HepG2 (cell line): ENCODE results near the gene C1orf50. TPM values are rescaled to one million over a fixed set of nuclear protein-coding genes. Genes with fewer than 3 reads are reported as not detected.

Experiments
- ATAC-seq: fragments of 200-7000 bp; cut with Tn5 transposase; 3 replicates; pipeline ENCODE4 v1.9.1; 2020; ENCODE audit warnings: mild to moderate bottlenecking, moderate library complexity
- BruUV-seq: library from RNA; stranded (reverse); fragments of 400-500 nt; replicated peaks from 2 replicates; lab custom pipeline; 2021; lab: Mats Ljungman, UMichigan
- CTCF ChIA-PET: fragments of 300-600 bp; formaldehyde crosslinking; extraction: SDS; loops from one replicate; lab custom pipeline; 2021; ENCODE audit warnings: low total read pairs, inconsistent platforms, low intra/inter-chr PET ratio; lab: Yijun Ruan, JAX
- POLR2A ChIA-PET: fragments of 350-600 bp; sonication (Branson Sonifier 250); formaldehyde crosslinking; loops from one replicate; lab custom pipeline; 2020; ENCODE audit warnings: antibody characterized with exemption, inconsistent platforms; lab: Yijun Ruan, JAX
- DNase-seq: peaks from one replicate; pipeline ENCODE4 v3.0.0-alpha.2; 2015; ENCODE audit warnings: low spot score
- FAIRE-seq: peaks from 3 replicates; lab custom pipeline; 2011; peaks lifted over from hg19 to GRCh38; lab: Jason Lieb, UNC
- H2AFZ ChIP-seq: one replicate; pipeline ENCODE4 v1.6.1; 2011; ENCODE audit warnings: low read length, inconsistent platforms
- H3K27ac ChIP-seq: fragments of 300-600 bp; 3 replicates; pipeline ENCODE4 v1.8.0; 2011; ENCODE audit warnings: mixed run types, mild to moderate bottlenecking, mixed read lengths, low read length, inconsistent platforms; ENCODE audit not compliant: insufficient read depth; ENCODE audit errors: extremely low read length
- H3K27me3 ChIP-seq, 2 experiments: fragments of 200-600 bp in 1 of 2; 2 replicates in 1 of 2; 3 replicates in 1 of 2; pipeline versions ENCODE4 v1.6.0 to v1.8.0; 2011; ENCODE audit warnings: low read length in 2 of 2, mild to moderate bottlenecking in 2 of 2, moderate library complexity in 2 of 2, inconsistent platforms in 1 of 2; ENCODE audit not compliant: insufficient read depth in 2 of 2, control insufficient read depth in 1 of 2
- H3K36me3 ChIP-seq, 2 experiments: fragments of 200-600 bp in 1 of 2; replicated peaks in 1 of 2; 2 replicates in 1 of 2; 3 replicates in 1 of 2; pipeline versions ENCODE4 v1.5.1 to v1.8.0; 2011; ENCODE audit warnings: low read length in 2 of 2, inconsistent platforms in 1 of 2; ENCODE audit not compliant: insufficient read depth in 2 of 2, control insufficient read depth in 1 of 2
- H3K4me1 ChIP-seq: 2 replicates; pipeline ENCODE4 v1.5.1; 2012; ENCODE audit warnings: low read length, inconsistent platforms; ENCODE audit not compliant: insufficient read depth
- H3K4me2 ChIP-seq: 2 replicates; pipeline ENCODE4 v1.6.0; 2011; ENCODE audit warnings: low read depth, low read length, inconsistent platforms
- H3K4me3 ChIP-seq, 3 experiments: fragments of 200-600 bp in 1 of 3; sonication (generic), shearing (Covaris generic) in 1 of 3; replicated peaks in 1 of 3; 2 replicates each; pipeline ENCODE4 v1.5.1; 2011 to 2016; ENCODE audit warnings: low read length in 3 of 3, inconsistent platforms in 2 of 3, low read depth in 2 of 3, mild to moderate bottlenecking in 2 of 3, control low read depth in 1 of 3, mixed read lengths in 1 of 3; ENCODE audit not compliant: insufficient read depth in 1 of 3
- H3K79me2 ChIP-seq: one replicate; pipeline ENCODE4 v1.6.1; 2011; ENCODE audit warnings: low read length, inconsistent platforms; ENCODE audit not compliant: insufficient read depth
- H3K9ac ChIP-seq: 2 replicates; pipeline ENCODE4 v1.6.0; 2011; ENCODE audit warnings: mild to moderate bottlenecking, low read depth, low read length, inconsistent platforms; ENCODE audit not compliant: insufficient read depth
- H3K9me3 ChIP-seq: 2 replicates; pipeline ENCODE4 v1.5.1; 2012; ENCODE audit warnings: mild to moderate bottlenecking, low read length
- H4K20me1 ChIP-seq: 2 replicates; pipeline ENCODE4 v1.6.0; 2011; ENCODE audit warnings: inconsistent platforms, mild to moderate bottlenecking, low read length, moderate library complexity; ENCODE audit not compliant: insufficient read depth
- CEBPG ChIP-seq: IDR thresholded peaks from 2 replicates; pipeline ENCODE4 v1.6.1; 2016
- PHF21A ChIP-seq: sonication (generic); formaldehyde crosslinking; IDR thresholded peaks from 2 replicates; pipeline ENCODE4 v1.5.0; 2020; ENCODE audit warnings: mild to moderate bottlenecking, missing genetic modification reagents
- RAD21 ChIP-seq: fragments of 450-650 bp; formaldehyde crosslinking; IDR thresholded peaks from 2 replicates; pipeline ENCODE4 v1.5.0; 2020; ENCODE audit warnings: mild to moderate bottlenecking
- SMC3 ChIP-seq: IDR thresholded peaks from 2 replicates; pipeline ENCODE4 v1.6.1; 2011; ENCODE audit warnings: low read length, improper control_type of control experiment
- STAG1 ChIP-seq: sonication (generic); formaldehyde crosslinking; IDR thresholded peaks from 2 replicates; pipeline ENCODE4 v1.4.0; 2020; ENCODE audit warnings: missing genetic modification reagents
- TCF12 ChIP-seq, 2 experiments: fragments of 450-650 bp in 1 of 2; sonication (generic) in 1 of 2; formaldehyde crosslinking in 1 of 2; IDR thresholded peaks; 2 replicates each; pipeline versions ENCODE4 v1.6.1 to v1.8.0; 2017 to 2022; ENCODE audit warnings: antibody characterized with exemption in 1 of 2, mild to moderate bottlenecking in 1 of 2, missing genetic modification reagents in 1 of 2, moderate library complexity in 1 of 2
- in situ Hi-C: cut with HindIII; loops from 2 replicates; pipeline ENCODE4 v1.10.0; 2017; ENCODE audit warnings: low pct_unique_long_range_greater_than_20kb; ENCODE audit not compliant: extremely low pct_ligation_motif_present
- intact Hi-C: fragments of 100-400 bp; cut with micrococcal nuclease; formaldehyde crosslinking; loops from one replicate; pipeline ENCODE4 v1.10.0; 2022; ENCODE audit not compliant: unreplicated experiment
- polyA plus RNA-seq, 8 experiments: library from polyadenylated mRNA; depleted of rRNA in 3 of 8; stranded (reverse) in 7 of 8; unstranded in 1 of 8; fragments of >200 nt; fragmentation: Illumina TruSeq in 4 of 8; extraction: Trizol in 4 of 8; gene quantifications; 2 replicates each; pipeline versions ENCODE4 v1.2.1 to v1.2.3, GENCODE V29; 2011 to 2016; ENCODE audit warnings: low read depth in 4 of 8, missing spikeins in 1 of 8, mixed read lengths in 1 of 8; ENCODE audit not compliant: insufficient read depth in 1 of 8
- total RNA-seq, 5 experiments: library from RNA; depleted of rRNA; stranded (reverse); fragments of >200 nt; fragmentation: Illumina TruSeq; extraction: Trizol; gene quantifications; 2 replicates each; pipeline ENCODE4 v1.2.3, GENCODE V29; 2016; ENCODE audit warnings: low read depth in 1 of 5
- TF ChIP-seq, protein P1 (sequence below): sonication (generic); formaldehyde crosslinking; IDR thresholded peaks from 2 replicates; pipeline ENCODE4 v1.5.0; 2020; ENCODE audit warnings: mild to moderate bottlenecking, missing genetic modification reagents, moderate library complexity

The C1orf50 gene
- total and polyA plus RNA-seq, 2 of the 13 experiments (the other 11 are each of a cell fraction or from before 2014, with no cell fraction given) = 4.3 to 4.8 TPM

DNA sequence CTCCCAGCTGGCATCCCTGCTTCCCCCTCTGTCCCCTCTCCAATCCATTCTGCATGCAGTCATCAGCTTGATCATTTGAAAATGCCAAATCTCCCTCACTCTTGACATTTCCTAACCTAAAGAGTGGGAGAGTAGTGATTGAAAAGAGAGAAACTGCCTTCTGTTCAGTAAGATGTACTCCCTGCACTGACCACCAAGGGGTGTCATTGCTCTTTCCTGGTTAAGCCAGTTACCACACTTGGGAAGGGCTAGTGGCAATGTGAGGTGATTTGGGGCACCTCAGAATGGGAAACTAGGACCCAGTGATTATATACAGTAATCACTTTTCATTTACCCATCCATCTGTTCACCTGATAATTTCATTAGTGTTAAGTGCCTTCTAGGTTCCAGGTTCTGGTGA is 10.8 kb downstream of the C1orf50 start:
- TF ChIP-seq, protein P1, sequence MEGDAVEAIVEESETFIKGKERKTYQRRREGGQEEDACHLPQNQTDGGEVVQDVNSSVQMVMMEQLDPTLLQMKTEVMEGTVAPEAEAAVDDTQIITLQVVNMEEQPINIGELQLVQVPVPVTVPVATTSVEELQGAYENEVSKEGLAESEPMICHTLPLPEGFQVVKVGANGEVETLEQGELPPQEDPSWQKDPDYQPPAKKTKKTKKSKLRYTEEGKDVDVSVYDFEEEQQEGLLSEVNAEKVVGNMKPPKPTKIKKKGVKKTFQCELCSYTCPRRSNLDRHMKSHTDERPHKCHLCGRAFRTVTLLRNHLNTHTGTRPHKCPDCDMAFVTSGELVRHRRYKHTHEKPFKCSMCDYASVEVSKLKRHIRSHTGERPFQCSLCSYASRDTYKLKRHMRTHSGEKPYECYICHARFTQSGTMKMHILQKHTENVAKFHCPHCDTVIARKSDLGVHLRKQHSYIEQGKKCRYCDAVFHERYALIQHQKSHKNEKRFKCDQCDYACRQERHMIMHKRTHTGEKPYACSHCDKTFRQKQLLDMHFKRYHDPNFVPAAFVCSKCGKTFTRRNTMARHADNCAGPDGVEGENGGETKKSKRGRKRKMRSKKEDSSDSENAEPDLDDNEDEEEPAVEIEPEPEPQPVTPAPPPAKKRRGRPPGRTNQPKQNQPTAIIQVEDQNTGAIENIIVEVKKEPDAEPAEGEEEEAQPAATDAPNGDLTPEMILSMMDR (CRISPR knock-in tag) = peak; percentile 81
- TF ChIP-seq PHF21A (CRISPR knock-in tag) (no peak), SMC3 (peak; percentile 76), CEBPG (CRISPR knock-in tag) (0 out of 2 replicates have a peak, but pooled peaks have one; percentile 9), TCF12 (IDR thresholded peaks at IDR 0.05) (no peak), TCF12 (CRISPR knock-in tag; IDR thresholded peaks at IDR 0.05) (no peak), STAG1 (CRISPR knock-in tag) (peak; percentile 86), RAD21 (CRISPR knock-in tag) (peak; percentile 77)
- Histone ChIP-seq H3K9ac (no peak overlapping the region), H3K4me3 (no peak overlapping the region), H3K79me2 (peaks cover under 1% of the 10 kb centered on the region), H3K4me1 (peaks cover 12% of the 10 kb centered on the region; the same call in 1 of the 2 replicates), H3K9me3 (no peaks in the 10 kb centered on the region), H4K20me1 (no peaks in the 10 kb centered on the region), H3K27me3 (no peaks in the 10 kb centered on the region), H3K4me2 (no peak overlapping the region), H2AFZ (no peak overlapping the region), H3K27ac (no peak overlapping the region), H3K36me3 (peaks cover 20 to 56% of the 10 kb centered on the region in 2 experiments)
- DNase-seq = peak; percentile 40
- FAIRE-seq = peak; percentile 26
- intact Hi-C loops (loop anchor here (1.0 to 5.0 kb wide), 2 partner anchors 135 to 294 kb away; no protein-coding TSS in a partner anchor), in situ Hi-C loops (loop anchor here (5.0 kb wide), 2 partner anchors 124 to 294 kb away; no protein-coding TSS in a partner anchor)
- POLR2A ChIA-PET = interaction anchor here (1.0 kb wide), 1 partner anchor 11 kb away, joined by 3 read pairs; the partner anchor contains the start of genes C1orf50 and P3H1
- BruUV-seq = no TSS peak
- CTCF ChIA-PET = interaction anchor here (0.7 to 1.8 kb wide), 4 partner anchors 136 to 296 kb away, joined by 3 to 14 read pairs (median 4); no protein-coding TSS in a partner anchor
- ATAC-seq = peak; percentile 82
